Hypothalamus (tissue), 51 donors: ENCODE results near the gene TMSB10.
A peak's percentile ranks its signal among the peaks of the same experiment; 100 is the strongest.

Source experiments
- DNase-seq, 51 donors: peaks; one replicate each; lab custom pipeline; 2025; lab: John Stamatoyannopoulos, UW

TMSB10 gene

DNA sequence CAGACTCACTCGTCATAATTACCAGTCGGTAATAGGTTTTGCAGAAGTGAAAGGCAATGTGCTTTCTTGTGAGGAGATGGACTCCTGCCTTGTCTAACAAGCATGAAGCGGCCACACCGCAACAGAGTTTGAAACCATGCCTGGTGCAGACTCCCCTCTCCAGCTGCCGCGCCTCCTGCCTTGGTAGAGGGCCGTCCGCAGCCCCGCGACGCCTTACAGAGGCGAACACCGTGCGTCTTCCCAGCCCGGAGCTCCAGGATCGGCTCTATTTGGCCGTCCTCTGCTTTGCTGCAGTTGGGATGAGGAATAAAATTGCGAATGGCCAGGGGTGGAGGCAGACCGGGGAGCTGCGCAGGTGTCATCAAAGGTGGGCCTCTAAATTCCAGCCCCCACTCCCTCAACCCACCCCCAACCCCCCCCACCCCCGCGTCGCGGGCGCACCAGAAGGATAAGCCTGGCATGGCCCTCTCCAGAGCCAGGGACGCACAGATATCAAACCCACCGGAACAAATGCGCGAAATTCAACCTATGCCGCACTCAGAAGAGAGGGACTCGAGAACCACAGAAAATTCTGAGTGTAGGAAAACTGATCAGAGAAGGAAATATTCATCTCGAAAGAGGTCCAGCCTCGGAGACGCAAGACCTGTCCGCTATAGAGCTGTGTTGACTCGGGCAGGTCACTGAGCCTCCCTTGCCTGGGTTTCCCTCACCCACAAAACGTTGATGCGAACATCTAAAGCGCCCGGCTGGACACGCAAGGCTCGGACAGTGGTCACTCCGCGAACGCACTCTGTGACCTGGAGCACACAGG, 25.7 kb upstream of the TMSB10 start:
- DNase-seq, result no peak

DNA sequence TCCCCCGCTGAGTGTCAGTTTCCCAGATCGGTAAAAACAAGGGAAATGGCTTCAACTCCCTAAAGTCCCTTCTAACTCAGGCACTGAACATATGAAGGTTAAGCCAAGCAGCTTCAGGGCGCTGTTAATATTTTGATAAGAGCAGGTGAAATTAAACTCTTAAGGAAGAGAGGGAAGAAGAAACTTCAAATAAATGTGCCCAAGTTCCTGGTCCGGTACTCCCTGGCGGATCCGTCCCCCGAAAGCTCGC, 25.1 kb upstream of the TMSB10 start:
- no peak for DNase-seq

DNA sequence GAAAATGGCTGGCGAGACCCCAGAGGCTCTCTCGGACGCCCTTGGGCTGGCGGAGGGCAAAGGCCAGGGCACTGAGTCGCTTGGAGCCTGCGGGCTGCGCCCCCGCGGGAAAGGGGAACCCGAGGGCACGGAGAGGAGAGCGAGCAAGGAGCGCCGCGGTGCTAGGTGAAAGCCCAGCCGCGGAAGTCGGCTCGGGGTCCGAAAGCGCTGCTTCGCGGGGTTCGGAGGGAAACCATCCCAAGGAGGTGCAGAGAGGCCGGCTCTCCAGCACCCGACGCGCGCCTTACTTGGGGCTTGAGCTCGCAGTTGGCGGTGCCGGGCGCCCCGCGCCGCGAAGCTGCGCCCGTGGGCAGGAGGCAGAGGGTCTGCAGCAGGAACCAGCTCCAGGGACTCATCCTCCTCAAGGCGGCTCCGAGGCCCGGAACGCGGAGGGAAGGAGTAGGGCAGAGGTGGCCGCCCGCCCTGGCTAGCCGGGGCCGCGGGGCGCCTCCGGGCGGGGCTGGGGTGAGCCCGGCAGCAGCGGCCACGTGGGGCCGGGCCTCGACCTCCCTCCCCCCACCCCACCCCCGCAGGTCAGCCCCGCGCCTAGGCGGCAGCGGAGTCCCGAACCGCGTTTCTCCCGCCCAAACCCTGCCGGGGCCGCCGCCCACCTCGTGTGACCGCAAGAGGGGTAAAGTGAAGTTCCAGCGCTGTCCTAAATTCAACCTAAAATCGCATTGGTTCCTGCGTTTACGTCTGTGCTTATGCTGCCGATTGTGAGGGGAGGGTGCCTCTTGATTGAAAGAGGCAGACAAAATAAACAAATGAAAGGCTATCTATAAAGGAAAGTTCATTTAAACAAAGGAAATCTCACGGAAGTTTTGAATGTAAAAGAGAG, 24.6 kb upstream of the TMSB10 start, which contains the start of gene TRABD2A:
Gene TRABD2A, minus strand, starts transcription at position 440 of the 877 bp plus-strand sequence. Its CDS starts 45 bp downstream, at position 395.
- peak in 1 of 51 donors; percentile 5 for DNase-seq

DNA sequence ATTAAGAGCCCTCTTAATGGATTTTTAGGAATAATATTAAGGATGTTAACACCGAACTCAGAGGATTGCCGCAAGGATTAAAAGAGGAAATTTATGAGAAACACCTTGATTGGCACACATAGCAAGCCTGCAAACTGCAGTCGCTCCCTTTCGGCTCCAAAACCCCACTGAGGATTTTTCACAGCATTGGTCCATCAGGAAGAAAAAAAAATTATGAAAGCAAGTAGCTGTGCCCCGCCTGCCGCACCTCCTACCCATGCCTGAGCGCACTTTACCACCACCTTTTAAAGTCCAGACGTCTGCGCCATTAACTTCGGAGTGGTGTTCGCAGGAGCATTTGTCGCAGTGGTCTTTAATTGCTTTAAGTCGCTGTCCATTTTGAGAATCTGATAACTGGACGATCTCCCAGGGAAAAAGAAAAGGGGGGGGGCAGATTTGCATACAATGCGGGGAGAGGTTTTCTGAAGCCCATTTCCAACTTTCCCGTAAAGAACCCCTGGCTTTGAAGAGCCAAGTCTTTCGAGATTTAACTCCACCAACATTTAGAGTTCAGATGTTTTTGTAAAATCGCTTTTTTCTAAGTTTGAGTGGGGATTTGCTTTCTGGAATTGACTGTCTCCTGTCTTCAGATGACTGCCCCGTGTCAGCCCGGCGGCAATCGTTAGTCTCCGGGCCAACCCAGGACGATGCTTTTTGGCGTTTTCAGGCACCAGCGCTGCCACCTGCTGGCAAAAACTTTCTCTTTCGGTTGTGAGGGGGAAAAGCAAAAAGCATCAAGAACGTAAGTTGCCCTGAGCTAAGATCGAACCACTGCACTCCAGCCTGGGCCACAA, 23.7 kb upstream of the TMSB10 start:
- peak in 43 of 51 donors; percentile 7 to 78 (median 37) for DNase-seq

DNA sequence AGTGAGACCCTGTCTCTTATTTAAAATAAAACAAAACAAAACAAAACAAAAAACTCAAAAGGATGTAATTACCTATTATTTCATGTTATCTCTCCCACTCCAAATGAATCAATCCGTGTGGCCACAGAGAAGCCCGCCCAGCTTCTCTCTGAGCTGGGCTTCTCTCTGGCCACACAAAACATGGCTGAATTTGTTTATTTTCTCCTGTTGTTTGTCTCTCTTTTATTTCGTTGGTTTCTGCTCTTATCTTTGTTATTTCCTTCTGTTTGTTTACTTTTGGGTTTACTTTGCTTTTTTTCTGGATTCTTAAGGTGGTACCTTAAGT, 23.1 kb upstream of the TMSB10 start:
- no peak for DNase-seq

DNA sequence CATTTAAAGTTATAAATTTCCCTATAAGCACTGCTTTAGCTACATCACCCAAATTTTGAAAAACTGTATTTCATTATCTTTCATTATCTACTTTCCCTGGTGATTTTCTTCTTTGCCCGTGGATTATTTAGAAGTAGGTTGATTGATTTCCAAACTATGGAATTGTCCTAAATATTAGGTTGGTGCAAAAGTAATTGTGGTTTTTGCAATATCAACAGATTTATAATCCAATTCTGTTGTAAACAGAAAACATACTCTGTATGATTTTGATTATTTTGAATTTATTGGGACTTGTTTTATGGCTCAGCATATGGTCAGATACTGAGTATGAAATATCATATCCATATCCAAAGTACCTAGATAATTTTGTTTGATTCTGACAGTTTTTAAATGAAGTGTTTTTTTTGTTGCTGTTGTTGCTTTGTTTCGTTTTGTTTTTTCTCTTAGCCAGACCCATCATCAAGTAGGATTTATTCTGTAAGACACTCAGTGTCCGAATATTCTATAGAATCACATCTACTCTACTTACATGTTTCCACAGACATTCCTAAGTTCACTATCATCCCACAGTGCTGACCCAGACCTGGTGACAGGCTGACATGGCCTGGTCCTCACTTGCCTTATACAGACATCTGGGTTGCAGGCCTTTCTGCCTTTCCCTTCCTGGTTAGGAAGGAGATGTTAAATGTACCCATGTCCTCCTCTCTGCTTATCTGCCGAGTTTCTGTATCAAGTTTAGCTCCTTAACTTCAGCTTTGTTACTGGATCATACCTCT, 22.5 kb upstream of the TMSB10 start:
- no peak for DNase-seq

DNA sequence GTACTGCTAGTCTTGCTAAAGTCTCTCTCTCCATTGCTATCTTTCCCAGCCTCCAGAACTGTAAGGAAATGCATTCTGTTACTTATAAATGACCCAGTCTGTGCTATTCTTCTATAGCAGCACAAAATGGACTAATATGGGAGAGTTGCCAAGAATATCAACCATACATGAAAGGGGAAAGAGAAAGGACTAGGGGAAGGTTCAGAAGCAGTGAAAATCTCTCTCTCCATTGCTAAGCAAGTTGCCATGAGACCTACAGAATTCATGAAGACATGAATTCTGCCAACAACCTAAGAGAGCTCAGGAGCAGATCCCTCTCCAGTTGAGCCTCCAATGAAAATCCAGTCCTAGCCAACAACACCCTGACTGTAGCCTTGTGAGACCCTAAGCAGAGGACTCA, 21.0 kb upstream of the TMSB10 start:
- no peak for DNase-seq

DNA sequence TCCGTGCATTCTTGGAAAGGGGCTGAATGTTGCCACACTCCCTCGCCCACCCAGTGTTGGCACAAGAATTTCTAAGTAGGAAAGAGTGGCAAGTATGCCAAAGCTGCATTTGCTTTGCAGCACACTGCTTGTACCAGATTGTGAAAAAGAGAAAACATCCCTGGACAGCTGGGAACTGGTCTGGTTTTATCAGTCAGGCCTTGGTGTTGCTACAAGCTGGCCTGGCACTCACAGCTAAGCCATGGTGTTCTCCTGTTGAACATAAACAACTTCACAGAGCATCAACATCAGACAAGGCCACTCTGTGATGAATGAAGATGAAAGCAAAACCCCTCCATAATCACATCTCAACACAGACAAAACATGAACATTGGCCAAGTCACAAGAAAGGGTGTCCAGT, 20.3 kb upstream of the TMSB10 start:
- no peak for DNase-seq

DNA sequence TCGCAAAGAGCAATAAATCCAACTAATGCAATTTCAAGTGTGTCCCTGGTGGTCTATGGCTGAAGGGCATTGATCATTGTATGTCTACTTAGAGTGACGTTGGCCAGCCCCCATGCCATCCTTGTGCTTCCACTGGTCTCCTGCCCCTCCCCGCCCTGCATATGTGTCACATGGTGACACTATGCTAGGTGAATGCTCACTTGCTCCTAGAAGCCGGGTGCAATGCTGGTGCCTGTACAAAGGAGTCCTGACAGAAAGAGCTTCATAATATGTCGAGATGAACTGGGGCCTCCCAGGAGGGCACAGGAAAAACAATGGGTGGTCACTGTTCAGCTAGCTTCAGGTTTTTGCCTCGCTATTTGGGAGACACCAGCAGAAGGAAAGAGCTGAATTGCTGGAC, 18.7 kb upstream of the TMSB10 start:
- DNase-seq, result no peak

DNA sequence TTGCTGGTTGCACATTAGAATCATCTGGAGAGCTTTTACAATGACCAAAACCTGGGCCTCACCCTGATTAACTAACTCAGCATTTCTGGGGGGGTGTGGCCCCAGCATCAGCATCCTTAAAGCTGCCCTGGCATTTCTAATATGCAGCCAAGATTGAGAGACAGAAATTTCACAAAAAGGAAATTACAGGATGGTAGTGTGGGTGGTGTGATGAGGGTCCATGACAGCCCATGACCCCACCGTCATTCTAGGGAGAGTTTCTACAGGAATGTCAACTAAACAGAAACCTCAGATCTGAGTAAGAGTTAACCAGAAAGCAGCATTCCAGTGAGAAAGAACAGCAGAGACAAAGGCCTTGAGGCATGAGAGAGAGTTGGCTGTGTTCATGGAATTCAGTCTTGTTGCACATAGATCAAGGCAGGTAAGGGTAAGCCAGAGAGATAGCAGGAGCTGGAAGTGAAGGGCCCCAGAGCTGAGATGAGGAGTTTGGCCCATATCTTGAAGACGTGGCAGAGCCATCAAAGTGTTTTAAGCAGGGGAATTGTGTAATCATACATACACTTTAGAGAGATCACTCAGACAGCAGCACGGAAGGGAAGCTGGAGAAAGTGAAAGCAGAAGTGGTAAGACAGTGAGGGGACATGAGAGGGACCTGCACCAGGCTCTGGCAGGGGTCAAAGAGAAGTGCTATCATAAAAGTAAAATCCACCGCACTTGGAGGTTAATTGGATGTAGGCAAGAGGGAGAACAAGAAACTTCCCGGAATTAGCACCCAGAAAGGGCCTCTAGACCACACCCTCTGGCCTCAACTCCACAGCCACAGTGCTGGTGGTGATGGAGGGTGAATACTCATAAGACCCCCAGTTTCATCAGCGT, 16.8 kb upstream of the TMSB10 start:
- peak in 4 of 51 donors; percentile 5 to 20 (median 14) for DNase-seq

DNA sequence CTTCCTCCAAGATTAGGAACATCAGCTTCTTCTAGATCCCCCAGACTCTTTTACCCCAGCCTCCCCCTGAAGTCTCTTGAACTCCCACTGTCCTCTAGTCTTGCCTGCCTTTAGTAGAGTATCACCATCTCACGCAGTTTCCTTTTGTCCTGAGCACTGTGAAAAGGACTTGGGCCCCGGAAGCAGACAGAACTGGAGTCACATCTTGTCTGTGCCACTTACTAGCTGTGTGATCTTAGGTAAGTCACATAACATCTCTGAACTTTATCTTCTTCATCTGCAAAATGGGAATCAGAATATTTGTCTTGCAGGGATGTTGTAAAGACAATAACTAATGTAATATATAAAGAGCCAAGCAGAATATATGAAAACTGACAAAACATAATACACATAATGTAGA, 16.1 kb upstream of the TMSB10 start:
- DNase-seq, result no peak

DNA sequence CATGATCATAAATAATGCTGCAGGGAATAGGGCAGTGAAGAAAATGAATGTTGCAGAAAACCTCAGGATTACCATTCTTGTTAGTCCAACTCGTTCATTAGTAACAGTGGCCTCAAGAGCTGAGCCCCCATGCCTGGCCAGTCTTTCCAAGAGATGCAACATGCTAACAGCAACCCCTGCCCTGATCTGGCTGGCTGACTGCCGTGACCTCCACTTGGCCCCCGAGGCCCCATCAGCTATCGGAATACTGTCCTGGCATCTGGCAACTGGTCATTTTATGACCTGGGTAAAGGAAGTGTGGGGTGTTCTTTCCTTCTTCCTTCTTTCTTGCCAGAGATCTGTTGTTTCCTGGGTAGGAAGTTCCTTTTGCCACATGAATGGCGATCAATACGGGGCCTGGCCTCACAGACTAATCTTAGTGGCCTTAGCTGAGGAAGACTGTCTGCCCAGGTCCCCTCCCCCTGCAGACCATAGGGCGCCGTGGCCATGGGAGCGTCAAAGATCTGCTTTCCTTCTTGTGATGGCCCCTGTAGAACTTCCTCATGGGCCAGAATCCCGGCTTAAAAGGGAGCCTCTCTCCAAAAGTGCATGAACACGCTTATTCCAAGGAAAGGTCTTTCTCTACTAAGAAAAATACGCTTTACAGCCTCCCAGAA, 14.0 kb upstream of the TMSB10 start:
- no peak for DNase-seq

DNA sequence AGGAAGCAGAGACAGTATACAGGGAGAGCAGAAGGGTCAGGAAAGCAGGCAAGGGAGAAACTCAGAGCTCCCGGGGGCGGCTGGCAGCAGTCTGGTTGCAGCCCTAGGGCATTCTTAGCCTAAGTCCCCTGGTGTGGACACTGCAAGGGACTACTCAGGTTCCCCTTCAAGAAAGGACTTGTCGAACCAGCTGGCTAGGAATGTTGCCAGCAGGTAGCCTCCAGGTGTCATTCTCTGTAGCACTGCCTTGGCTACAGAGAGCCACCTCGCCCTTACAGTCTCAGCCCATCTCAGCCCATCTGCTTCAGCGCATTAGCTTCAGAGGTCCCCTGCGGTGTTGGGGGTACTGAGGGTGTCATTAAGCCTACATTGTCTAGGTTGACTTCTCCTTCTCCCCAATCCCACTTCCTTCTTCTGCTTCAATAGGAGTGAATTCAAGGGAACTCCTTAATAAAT, 11.3 kb upstream of the TMSB10 start:
- no peak for DNase-seq

DNA sequence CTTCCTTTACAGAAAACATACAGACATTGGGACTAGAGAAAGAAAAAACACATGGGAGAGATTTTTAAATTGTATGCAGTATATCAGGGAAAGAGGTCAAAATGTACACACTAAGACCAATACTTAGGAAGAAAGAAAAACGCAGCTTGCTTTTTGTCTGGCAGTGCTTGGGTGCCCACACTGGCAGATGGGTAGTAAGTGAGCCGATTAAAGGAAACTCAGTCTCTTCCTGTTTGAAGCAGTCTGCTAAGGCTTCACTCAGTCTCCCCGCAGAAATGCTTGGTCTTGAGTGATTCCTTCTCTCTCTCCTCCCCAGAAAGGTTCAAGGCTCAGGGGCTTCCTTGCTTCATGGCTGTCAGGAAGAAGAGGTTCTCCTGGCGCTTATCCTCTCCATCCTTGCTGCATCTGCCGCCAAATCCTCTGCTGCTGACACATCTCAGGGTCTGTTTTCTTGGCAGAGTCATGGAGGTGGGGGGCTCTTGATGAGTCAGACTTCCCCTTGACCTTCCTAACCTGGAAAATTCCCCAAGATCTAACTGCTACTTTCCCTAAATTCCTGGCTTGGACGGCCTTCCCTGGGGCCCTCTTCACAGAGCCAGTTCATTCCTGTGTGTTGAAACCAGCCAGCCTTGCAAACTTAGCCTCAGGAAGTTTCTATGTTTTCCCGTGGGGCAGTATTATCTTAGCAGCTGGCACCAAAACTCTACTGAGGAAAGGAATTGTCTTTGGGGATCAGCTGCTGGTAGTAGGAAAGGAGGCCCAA, 10.5 kb upstream of the TMSB10 start:
- no peak for DNase-seq

DNA sequence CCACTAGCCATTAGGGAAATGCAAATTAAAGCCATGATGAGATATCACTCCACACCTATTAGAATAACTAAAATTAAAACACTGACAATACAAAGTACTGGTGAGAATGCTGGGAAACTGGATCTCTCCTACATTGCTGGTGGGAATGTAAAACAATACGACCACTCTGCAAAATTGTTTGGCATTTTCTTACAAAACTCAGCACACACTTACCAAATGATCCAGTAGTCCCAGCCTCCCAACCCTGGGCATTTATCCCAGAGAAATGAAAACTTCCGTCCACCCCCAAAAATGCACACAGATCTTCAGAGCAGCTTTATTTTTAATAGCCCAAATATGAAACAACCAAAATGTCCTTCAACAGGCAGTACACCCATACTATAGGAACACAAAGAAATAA, 8.9 kb upstream of the TMSB10 start:
- DNase-seq, result no peak

DNA sequence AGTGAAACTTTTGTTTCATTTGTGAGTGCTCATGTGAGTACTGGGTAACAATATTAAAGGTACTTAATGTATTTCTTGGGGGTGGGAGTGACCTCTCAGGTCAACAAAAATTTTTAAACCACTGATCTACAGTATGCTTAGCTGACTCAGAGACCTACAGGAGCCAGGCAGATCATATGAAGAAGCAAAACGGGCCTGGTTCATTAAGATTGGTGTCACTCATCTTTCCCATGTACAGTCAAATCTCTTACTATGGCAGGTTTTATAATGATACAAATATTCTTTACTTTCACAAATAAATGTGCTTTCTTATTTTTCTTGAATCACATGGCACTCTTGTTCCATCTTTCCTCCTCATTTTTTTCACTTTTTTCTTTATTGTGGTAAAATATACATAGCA, 7.7 kb upstream of the TMSB10 start:
- no peak for DNase-seq

DNA sequence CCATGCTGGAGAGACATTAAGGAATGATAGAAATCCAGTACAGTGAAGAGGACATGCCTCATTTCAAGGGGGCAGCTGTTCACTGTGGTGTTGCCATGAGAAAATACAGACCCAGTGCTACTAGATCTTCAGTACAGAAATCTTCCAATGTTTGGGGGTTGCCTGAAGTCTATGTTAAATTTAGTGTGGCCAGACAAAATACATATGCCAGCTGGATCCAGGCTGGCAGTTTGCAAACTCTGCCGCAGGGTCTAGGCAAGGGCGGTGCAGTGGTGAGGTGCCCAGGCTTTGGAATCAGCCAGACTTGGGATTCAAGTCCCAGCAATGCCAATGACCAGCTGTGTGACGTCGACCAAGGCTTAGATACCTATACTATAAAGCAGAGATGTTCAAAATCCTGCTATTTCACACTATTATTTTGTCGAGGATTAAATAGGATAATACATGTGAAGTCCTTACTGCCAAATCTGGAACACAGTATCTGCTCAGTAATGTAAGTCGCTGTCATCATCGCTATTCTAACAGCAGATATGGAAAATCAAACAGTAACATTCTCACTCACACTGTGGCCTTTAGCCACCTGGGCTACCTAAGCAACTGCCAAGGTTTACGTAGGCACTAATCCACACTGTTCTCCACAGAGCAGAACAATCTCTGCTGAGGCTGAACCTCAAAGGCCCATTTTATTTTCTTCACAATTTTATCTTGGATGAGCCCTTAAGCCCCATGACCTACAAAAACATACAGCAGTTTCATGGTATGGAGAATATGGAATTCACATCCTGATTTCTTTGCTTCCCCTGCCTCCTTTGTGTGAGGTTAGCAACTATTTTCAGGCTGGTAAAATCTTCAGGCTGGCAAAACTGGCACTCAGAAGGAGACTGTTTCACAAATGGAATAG, 5.9 kb upstream of the TMSB10 start:
- no peak for DNase-seq
